DOHH2 (cell line): ENCODE data around the gene NOX1.
"Not testable (repeated sequence)": the region's sequence is repeated elsewhere in the genome, so short reads cannot be mapped to it uniquely, and the experiment has no call there.

Experiments used
- H3F3A ChIP-seq: fragments of 200-600 bp; sonication (generic), shearing (Covaris generic); 2 replicates; pipeline ENCODE4 v1.6.0; 2016; ENCODE audit warnings: antibody characterized with exemption, mild to moderate bottlenecking; ENCODE audit not compliant: control insufficient read depth, insufficient read depth
- H3K27ac ChIP-seq: fragments of 200-600 bp; sonication (generic); 2 replicates; pipeline ENCODE4 v1.5.1; 2014; ENCODE audit warnings: low read depth, mild to moderate bottlenecking, low read length, moderate library complexity
- H3K27me3 ChIP-seq: fragments of 200-600 bp; sonication (generic); 2 replicates; pipeline ENCODE4 v1.6.1; 2014; ENCODE audit warnings: mild to moderate bottlenecking, low read length, mixed read lengths; ENCODE audit not compliant: control insufficient read depth
- H3K36me3 ChIP-seq: fragments of 200-600 bp; sonication (generic); 2 replicates; pipeline ENCODE4 v1.6.1; 2014; ENCODE audit warnings: mild to moderate bottlenecking, low read length, moderate library complexity, mixed read lengths; ENCODE audit not compliant: control insufficient read depth
- H3K4me1 ChIP-seq: fragments of 200-600 bp; sonication (generic); 2 replicates; pipeline ENCODE4 v1.6.1; 2014; ENCODE audit warnings: mild to moderate bottlenecking, low read length, mixed read lengths; ENCODE audit not compliant: control insufficient read depth
- H3K4me2 ChIP-seq: fragments of 200-600 bp; sonication (generic); 2 replicates; pipeline ENCODE4 v1.6.0; 2014; ENCODE audit warnings: mild to moderate bottlenecking, low read length, moderate library complexity
- H3K4me3 ChIP-seq: fragments of 200-600 bp; sonication (generic); 2 replicates; pipeline ENCODE4 v1.5.1; 2014; ENCODE audit warnings: mild to moderate bottlenecking, low read length, mixed read lengths
- H3K79me2 ChIP-seq: fragments of 200-600 bp; sonication (generic); 2 replicates; pipeline ENCODE4 v1.6.1; 2014; ENCODE audit warnings: mild to moderate bottlenecking, low read length, mixed read lengths; ENCODE audit not compliant: control insufficient read depth
- H3K9me2 ChIP-seq: fragments of 200-600 bp; sonication (generic); replicated peaks from 2 replicates; pipeline ENCODE4 v1.6.1; 2014; ENCODE audit warnings: mild to moderate bottlenecking, low read length, mixed read lengths; ENCODE audit not compliant: control insufficient read depth
- H3K9me3 ChIP-seq: fragments of 200-600 bp; sonication (generic); 2 replicates; pipeline ENCODE4 v1.6.1; 2014; ENCODE audit warnings: antibody characterized with exemption, low read length, mixed read lengths; ENCODE audit not compliant: control insufficient read depth, insufficient read depth
- H4K20me1 ChIP-seq: fragments of 200-600 bp; sonication (generic); 2 replicates; pipeline ENCODE4 v1.6.0; 2014; ENCODE audit warnings: low read depth, mild to moderate bottlenecking, antibody characterized with exemption, low read length, moderate library complexity; ENCODE audit not compliant: control insufficient read depth, insufficient read depth
- CTCF ChIP-seq: fragments of 200-600 bp; sonication (generic); IDR thresholded peaks from one replicate; pipeline ENCODE4 v1.5.1; 2014; ENCODE audit warnings: antibody characterized with exemption, mild to moderate bottlenecking, low read depth, low read length; ENCODE audit not compliant: poor library complexity, severe bottlenecking
- EZH2phosphoT487 ChIP-seq: fragments of 200-600 bp; sonication (generic); IDR thresholded peaks from 2 replicates; pipeline ENCODE4 v1.6.1; 2017; ENCODE audit warnings: borderline replicate concordance, mild to moderate bottlenecking, antibody characterized with exemption, low read length, moderate library complexity, mixed read lengths

The NOX1 gene

GRCh38 chrX:100812216-100813158, 61.7 kb downstream of the NOX1 start:
- Histone ChIP-seq H3K79me2 (no peaks in the 10 kb centered on the region), H3K27ac (no peak overlapping the region), H4K20me1 (no peaks in the 10 kb centered on the region), H3K9me3 (no peaks in the 10 kb centered on the region), H3K4me1 (no peaks in the 10 kb centered on the region), H3F3A (no peaks in the 10 kb centered on the region), H3K9me2 (no peaks in the 10 kb centered on the region), H3K4me3 (no peak overlapping the region), H3K36me3 (no peaks in the 10 kb centered on the region), H3K4me2 (no peak overlapping the region), H3K27me3 (no peaks in the 10 kb centered on the region)
- TF ChIP-seq CTCF (no peak), EZH2phosphoT487 (no peak)

- not testable (repeated sequence) for H3K27ac ChIP-seq, H3K4me1 ChIP-seq, H3K9me3 ChIP-seq, H3K27me3 ChIP-seq, H3K4me2 ChIP-seq, H3K4me3 ChIP-seq, H3F3A ChIP-seq, H4K20me1 ChIP-seq, H3K79me2 ChIP-seq, H3K9me2 ChIP-seq, H3K36me3 ChIP-seq
Measured at GRCh38 chrX:100808265-100808664, 65.9 kb downstream of the NOX1 start.

GRCh38 chrX:100804780-100805179, 69.4 kb downstream of the NOX1 start:
- no peak overlapping the region for H3K27ac ChIP-seq
- H3K9me2 ChIP-seq: no peaks in the 10 kb centered on the region
- no peak overlapping the region for H3K4me3 ChIP-seq
- TF ChIP-seq EZH2phosphoT487: no peak
- no peak for TF ChIP-seq CTCF
- no peaks in the 10 kb centered on the region for H3K4me1 ChIP-seq
- H3F3A ChIP-seq: no peaks in the 10 kb centered on the region
- H3K4me2 ChIP-seq: no peak overlapping the region
- no peaks in the 10 kb centered on the region for H3K36me3 ChIP-seq
- H3K79me2 ChIP-seq: no peaks in the 10 kb centered on the region
- no peaks in the 10 kb centered on the region for H4K20me1 ChIP-seq
- H3K9me3 ChIP-seq: no peaks in the 10 kb centered on the region
- no peaks in the 10 kb centered on the region for H3K27me3 ChIP-seq

- Histone ChIP-seq H3K4me1 (no peaks in the 10 kb centered on the region), H3K27me3 (no peaks in the 10 kb centered on the region), H3K9me3 (no peaks in the 10 kb centered on the region), H4K20me1 (no peaks in the 10 kb centered on the region), H3K4me3 (no peak overlapping the region), H3K9me2 (no peaks in the 10 kb centered on the region), H3K27ac (no peak overlapping the region), H3F3A (no peaks in the 10 kb centered on the region), H3K79me2 (no peaks in the 10 kb centered on the region), H3K4me2 (no peak overlapping the region), H3K36me3 (no peaks in the 10 kb centered on the region)
- no peak for TF ChIP-seq CTCF
- no peak for TF ChIP-seq EZH2phosphoT487
Measured at GRCh38 chrX:100802843-100803242, 71.3 kb downstream of the NOX1 start.
